Measurements from ENCODE around the gene RHCG.

GRCh38 chr15:89429986-89430385 lies 66.4 kb downstream of the RHCG start:
- TF ChIP-seq, protein P1, sequence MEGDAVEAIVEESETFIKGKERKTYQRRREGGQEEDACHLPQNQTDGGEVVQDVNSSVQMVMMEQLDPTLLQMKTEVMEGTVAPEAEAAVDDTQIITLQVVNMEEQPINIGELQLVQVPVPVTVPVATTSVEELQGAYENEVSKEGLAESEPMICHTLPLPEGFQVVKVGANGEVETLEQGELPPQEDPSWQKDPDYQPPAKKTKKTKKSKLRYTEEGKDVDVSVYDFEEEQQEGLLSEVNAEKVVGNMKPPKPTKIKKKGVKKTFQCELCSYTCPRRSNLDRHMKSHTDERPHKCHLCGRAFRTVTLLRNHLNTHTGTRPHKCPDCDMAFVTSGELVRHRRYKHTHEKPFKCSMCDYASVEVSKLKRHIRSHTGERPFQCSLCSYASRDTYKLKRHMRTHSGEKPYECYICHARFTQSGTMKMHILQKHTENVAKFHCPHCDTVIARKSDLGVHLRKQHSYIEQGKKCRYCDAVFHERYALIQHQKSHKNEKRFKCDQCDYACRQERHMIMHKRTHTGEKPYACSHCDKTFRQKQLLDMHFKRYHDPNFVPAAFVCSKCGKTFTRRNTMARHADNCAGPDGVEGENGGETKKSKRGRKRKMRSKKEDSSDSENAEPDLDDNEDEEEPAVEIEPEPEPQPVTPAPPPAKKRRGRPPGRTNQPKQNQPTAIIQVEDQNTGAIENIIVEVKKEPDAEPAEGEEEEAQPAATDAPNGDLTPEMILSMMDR (conservative IDR thresholded peaks at IDR 0.05 in 1 of 2, IDR thresholded peaks at IDR 0.05 in 1 of 2; ENCODE audit: low read depth in 1 of 2, low read length in 2 of 2), result no peak
- no peak for TF ChIP-seq EZH2 (IDR thresholded peaks at IDR 0.05; ENCODE audit: low read length, missing control alignments)
